HUES48 (cell line): Measurements from ENCODE around the gene SNRNP27.
"Not testable (repeated sequence)": the region's sequence is repeated elsewhere in the genome, so short reads cannot be mapped to it uniquely, and the experiment has no call there.

ENCODE experiments used
- H3K27ac ChIP-seq: one replicate; pipeline ENCODE4 v1.7.0; 2013; ENCODE audit warnings: low read depth, low read length, inconsistent platforms
- H3K27me3 ChIP-seq: 2 replicates; pipeline ENCODE4 v1.6.1; 2013; ENCODE audit warnings: mild to moderate bottlenecking, low read length; ENCODE audit not compliant: control insufficient read depth, insufficient read depth
- H3K36me3 ChIP-seq: 2 replicates; pipeline ENCODE4 v1.6.1; 2013; ENCODE audit warnings: low read length; ENCODE audit not compliant: control insufficient read depth, insufficient read depth
- H3K4me1 ChIP-seq: 2 replicates; pipeline ENCODE4 v1.6.1; 2013; ENCODE audit warnings: mild to moderate bottlenecking, low read length; ENCODE audit not compliant: control insufficient read depth, insufficient read depth
- H3K4me3 ChIP-seq: 2 replicates; pipeline ENCODE4 v1.5.1; 2013; ENCODE audit warnings: mild to moderate bottlenecking, low read depth, low read length
- H3K9ac ChIP-seq: 2 replicates; pipeline ENCODE4 v1.6.1; 2013; ENCODE audit warnings: mild to moderate bottlenecking, low read depth, low read length, moderate library complexity
- H3K9me3 ChIP-seq: 2 replicates; pipeline ENCODE4 v1.6.1; 2013; ENCODE audit warnings: low read length; ENCODE audit not compliant: control insufficient read depth, insufficient read depth

The SNRNP27 gene

GRCh38 chr2:69890881-69891280 is 2.9 kb upstream of the SNRNP27 start:
- Histone ChIP-seq H3K27ac (no peak overlapping the region), H3K4me1 (0 out of 2 replicates have a peak, but pooled peaks cover 3% of the 10 kb centered on the region), H3K27me3 (no peaks in the 10 kb centered on the region), H3K4me3 (no peak overlapping the region), H3K9me3 (no peaks in the 10 kb centered on the region), H3K9ac (no peak overlapping the region), H3K36me3 (no peaks in the 10 kb centered on the region; the same call in 1 of the 2 replicates)

GRCh38 chr2:69892838-69893424 is 825 bp upstream of the SNRNP27 start:
- H3K27ac ChIP-seq, H3K27me3 ChIP-seq, H3K9ac ChIP-seq, H3K9me3 ChIP-seq, H3K4me1 ChIP-seq: not testable (repeated sequence)
- Histone ChIP-seq H3K36me3 (peaks cover 20% of the 10 kb centered on the region), H3K4me3 (peak overlapping the region; percentile 89)

GRCh38 chr2:69894737-69895136 is 981 bp downstream of the SNRNP27 start:
- H3K9ac ChIP-seq, H3K27me3 ChIP-seq, H3K27ac ChIP-seq, H3K4me1 ChIP-seq, H3K9me3 ChIP-seq: not testable (repeated sequence)
- peaks cover 34% of the 10 kb centered on the region for H3K36me3 ChIP-seq
- peak overlapping the region; percentile 89 for H3K4me3 ChIP-seq

GRCh38 chr2:69902213-69902922 is 8.6 kb downstream of the SNRNP27 start:
- no peak overlapping the region for H3K4me3 ChIP-seq

GRCh38 chr2:69907216-69907615 is 13.5 kb downstream of the SNRNP27 start:
- H3K27me3 ChIP-seq, result no peaks in the 10 kb centered on the region
- no peaks in the 10 kb centered on the region for H3K9me3 ChIP-seq
- H3K4me3 ChIP-seq, result no peak overlapping the region
- no peak overlapping the region for H3K9ac ChIP-seq
- H3K27ac ChIP-seq, result no peak overlapping the region
- H3K36me3 ChIP-seq, result peaks cover 62% of the 10 kb centered on the region
- H3K4me1 ChIP-seq, result no peaks in the 10 kb centered on the region

More at GRCh38 chr2:69902213-69902922, 8.6 kb downstream of the SNRNP27 start:
- Histone ChIP-seq H3K9ac (no peak overlapping the region), H3K27ac (no peak overlapping the region), H3K4me1 (no peaks in the 10 kb centered on the region), H3K36me3 (peaks cover 81% of the 10 kb centered on the region), H3K9me3 (no peaks in the 10 kb centered on the region), H3K27me3 (no peaks in the 10 kb centered on the region)

- Histone ChIP-seq H3K36me3 (peaks cover 28% of the 10 kb centered on the region), H3K27me3 (no peaks in the 10 kb centered on the region), H3K9ac (no peak overlapping the region), H3K27ac (no peak overlapping the region), H3K4me1 (no peaks in the 10 kb centered on the region), H3K4me3 (no peak overlapping the region), H3K9me3 (no peaks in the 10 kb centered on the region)
Measured at GRCh38 chr2:69911985-69912563, 18.3 kb downstream of the SNRNP27 start.

GRCh38 chr2:69914164-69914949 is 20.6 kb downstream of the SNRNP27 start:
- H3K9me3 ChIP-seq, result no peaks in the 10 kb centered on the region
- H3K4me1 ChIP-seq, result no peaks in the 10 kb centered on the region
- peaks cover 11% of the 10 kb centered on the region for H3K36me3 ChIP-seq
- no peaks in the 10 kb centered on the region for H3K27me3 ChIP-seq
- H3K27ac ChIP-seq, result peak overlapping the region; percentile 99
- H3K4me3 ChIP-seq, result peak overlapping the region; percentile 78
- H3K9ac ChIP-seq, result peak overlapping the region; percentile 96

GRCh38 chr2:69914950-69915945 is 21.5 kb downstream of the SNRNP27 start, which contains the start of gene MXD1:
TSS of gene MXD1 (plus strand) at chr2:69915109. CDS start at chr2:69915331, 222 bp downstream.
- Histone ChIP-seq H3K36me3 (peaks cover 5% of the 10 kb centered on the region; the same call in 1 of the 2 replicates), H3K9ac (peak within 1 kb of the TSS; percentile 96), H3K4me1 (no peaks in the 10 kb centered on the region), H3K9me3 (no peaks in the 10 kb centered on the region), H3K27me3 (no peaks in the 10 kb centered on the region), H3K27ac (peak within 1 kb of the TSS; percentile 99), H3K4me3 (peak within 1 kb of the TSS; percentile 78)

- Histone ChIP-seq H3K36me3 (peaks cover 5% of the 10 kb centered on the region; the same call in 1 of the 2 replicates), H3K27ac (no peak overlapping the region), H3K27me3 (no peaks in the 10 kb centered on the region), H3K9ac (no peak overlapping the region), H3K4me1 (no peaks in the 10 kb centered on the region), H3K9me3 (no peaks in the 10 kb centered on the region), H3K4me3 (peak overlapping the region; percentile 78)
Measured at GRCh38 chr2:69916106-69916505, 22.4 kb downstream of the SNRNP27 start.

- Histone ChIP-seq H3K4me1 (no peaks in the 10 kb centered on the region), H3K27ac (no peak overlapping the region), H3K9ac (no peak overlapping the region), H3K9me3 (no peaks in the 10 kb centered on the region), H3K27me3 (no peaks in the 10 kb centered on the region), H3K4me3 (no peak overlapping the region), H3K36me3 (peaks cover 5% of the 10 kb centered on the region; the same call in 1 of the 2 replicates)
Measured at GRCh38 chr2:69917852-69918251, 24.1 kb downstream of the SNRNP27 start.
